Bone marrow (tissue), 2 donors: ENCODE data around the gene SNX30.
A peak's percentile ranks its signal among the peaks of the same experiment; 100 is the strongest.
"Not testable (repeated sequence)": the region's sequence is repeated elsewhere in the genome, so short reads cannot be mapped to it uniquely, and the experiment has no call there.

Experiments
- DNase-seq, 2 donors: peaks; one replicate each; lab custom pipeline; 2025; lab: John Stamatoyannopoulos, UW

SNX30 gene

GRCh38 chr9:112750016-112750763, at the start of gene SNX30:
TSS of gene SNX30 (plus strand) at chr9:112750760. CDS start at chr9:112751002, 242 bp downstream.
- peak; percentile 43 to 64 for DNase-seq

GRCh38 chr9:112703304-112703703, 47.3 kb upstream of the SNX30 start:
- no peak for DNase-seq

GRCh38 chr9:112705768-112706427, 44.7 kb upstream of the SNX30 start:
- no peak for DNase-seq

GRCh38 chr9:112711050-112711689, 39.4 kb upstream of the SNX30 start:
- DNase-seq: no peak

GRCh38 chr9:112712678-112713077, 37.9 kb upstream of the SNX30 start:
- no peak for DNase-seq

- DNase-seq: peak; percentile 82 to 95
Observed at GRCh38 chr9:112717661-112718331, 32.8 kb upstream of the SNX30 start, which contains the start of gene INIP. TSS of gene INIP (minus strand) at chr9:112718117. CDS start at chr9:112716485, 1,632 bp downstream.

- no peak for DNase-seq
Observed at GRCh38 chr9:112719241-112719691, 31.3 kb upstream of the SNX30 start.

GRCh38 chr9:112719696-112720095, 30.9 kb upstream of the SNX30 start:
- DNase-seq: no peak

- DNase-seq: no peak
Observed at GRCh38 chr9:112720113-112720780, 30.3 kb upstream of the SNX30 start.

- DNase-seq: not testable (repeated sequence)
Observed at GRCh38 chr9:112722749-112723148, 27.8 kb upstream of the SNX30 start.

GRCh38 chr9:112725961-112726360, 24.6 kb upstream of the SNX30 start:
- DNase-seq: no peak

GRCh38 chr9:112726428-112726827, 24.1 kb upstream of the SNX30 start:
- no peak for DNase-seq

GRCh38 chr9:112728401-112728800, 22.2 kb upstream of the SNX30 start:
- DNase-seq: no peak

GRCh38 chr9:112731971-112732370, 18.6 kb upstream of the SNX30 start:
- DNase-seq: no peak

GRCh38 chr9:112734892-112735291, 15.7 kb upstream of the SNX30 start:
- DNase-seq: no peak

GRCh38 chr9:112743216-112743836, 7.2 kb upstream of the SNX30 start:
- DNase-seq: no peak

- DNase-seq: no peak
Observed at GRCh38 chr9:112744177-112744576, 6.4 kb upstream of the SNX30 start.

GRCh38 chr9:112747094-112747493, 3.5 kb upstream of the SNX30 start:
- no peak for DNase-seq

- DNase-seq: no peak
Observed at GRCh38 chr9:112750764-112751055, 150 bp downstream of the SNX30 start.

GRCh38 chr9:112751056-112751795, 666 bp downstream of the SNX30 start:
- peak in 1 of 2 donors; percentile 40 for DNase-seq
